Measurements from ENCODE around the gene ARHGAP24.

ARHGAP24 gene

DNA sequence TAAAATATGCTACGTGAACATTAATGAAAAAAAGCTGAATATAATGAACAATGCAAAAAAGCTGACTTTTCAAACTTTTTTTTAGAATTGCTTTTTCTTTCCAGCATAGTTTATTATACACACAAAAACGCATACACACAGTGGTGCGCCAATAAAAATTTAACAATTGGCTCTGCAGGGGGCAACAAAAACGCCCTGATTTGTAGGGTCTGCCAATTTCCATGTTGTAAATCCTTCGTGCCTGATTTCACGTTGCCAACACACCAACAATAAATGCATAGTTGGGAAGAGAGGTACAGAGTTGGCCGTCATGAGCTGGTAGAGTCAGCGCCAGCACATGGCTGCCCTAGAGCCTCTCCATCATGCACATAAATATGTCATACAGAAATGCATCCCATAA lies 551.8 kb downstream of the ARHGAP24 start:
- no peak for DNase-seq (ENCODE audit: low read depth)

- DNase-seq (ENCODE audit: low read depth) = no peak
Observed at GRCh38 chr4:86031927-86032326, 557.0 kb downstream of the ARHGAP24 start.

GRCh38 chr4:86032476-86033022 lies 557.6 kb downstream of the ARHGAP24 start:
- DNase-seq (ENCODE audit: low read depth) = no peak

GRCh38 chr4:86033171-86033570 lies 558.2 kb downstream of the ARHGAP24 start:
- DNase-seq (ENCODE audit: low read depth) = no peak

GRCh38 chr4:86034616-86035015 lies 559.7 kb downstream of the ARHGAP24 start:
- no peak for DNase-seq (ENCODE audit: low read depth)

GRCh38 chr4:86035688-86036087 lies 560.7 kb downstream of the ARHGAP24 start:
- DNase-seq (ENCODE audit: low read depth) = no peak

DNA sequence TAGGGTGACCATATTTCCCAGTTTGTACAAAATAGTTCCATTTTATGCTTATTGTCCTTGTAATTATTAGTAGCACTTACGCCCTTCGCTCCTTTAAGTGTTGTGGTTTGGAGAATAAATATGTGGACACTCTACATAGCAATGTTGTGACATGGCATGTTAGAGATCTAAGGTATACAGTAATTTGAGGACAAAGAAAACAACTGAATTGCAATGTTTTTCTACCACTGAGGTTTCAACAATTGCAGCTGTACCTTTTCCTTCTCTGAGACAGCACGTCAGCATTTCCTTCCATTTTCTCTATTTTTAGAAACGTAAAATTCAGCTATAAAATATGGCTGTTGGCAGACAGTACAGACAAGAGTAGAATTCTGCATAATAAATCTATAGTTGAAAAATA lies 561.8 kb downstream of the ARHGAP24 start:
- no peak for DNase-seq (ENCODE audit: low read depth)

DNA sequence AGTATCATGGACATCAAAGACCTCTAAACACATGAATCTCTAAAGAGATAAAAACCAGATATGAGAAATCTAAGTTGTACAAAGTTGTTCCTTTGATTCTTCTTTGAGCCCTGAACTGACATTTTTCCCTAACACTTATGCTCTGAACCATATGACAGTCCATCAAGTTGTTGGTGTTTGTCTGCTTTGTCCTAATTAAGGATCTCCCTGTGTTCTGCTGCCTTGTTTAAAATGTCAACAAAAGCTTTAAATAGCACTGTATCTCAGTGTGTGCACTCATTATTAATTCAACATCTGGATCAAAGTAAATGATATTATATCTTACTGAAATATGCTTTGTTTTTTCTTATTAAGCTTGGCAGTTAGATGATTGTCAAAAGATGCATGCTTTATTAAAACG lies 563.1 kb downstream of the ARHGAP24 start:
- DNase-seq (ENCODE audit: low read depth) = no peak

GRCh38 chr4:86043755-86044592 lies 569.0 kb downstream of the ARHGAP24 start:
- no peak for DNase-seq (ENCODE audit: low read depth)

DNA sequence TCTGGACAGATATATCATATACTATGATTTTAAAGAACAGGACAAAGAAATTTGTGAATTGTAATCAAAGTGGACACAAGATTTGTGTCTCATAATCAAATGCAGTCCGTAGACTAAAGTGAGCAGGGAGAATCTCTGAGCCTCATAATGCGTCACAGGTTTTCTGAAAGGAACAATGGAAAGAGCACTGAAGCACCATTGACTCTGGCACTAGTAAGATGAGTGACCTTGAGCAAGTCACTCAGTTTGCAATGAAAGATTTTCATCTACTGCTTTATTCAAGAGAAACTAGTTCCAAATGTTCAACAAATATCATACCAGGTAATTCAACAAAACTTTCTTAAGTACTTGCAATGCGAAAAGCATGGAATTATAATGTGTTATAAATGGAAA lies 569.6 kb downstream of the ARHGAP24 start:
- DNase-seq (ENCODE audit: low read depth) = no peak

GRCh38 chr4:86048426-86048825 lies 573.5 kb downstream of the ARHGAP24 start:
- DNase-seq (ENCODE audit: low read depth) = no peak

GRCh38 chr4:86050496-86050895 lies 575.5 kb downstream of the ARHGAP24 start:
- no peak for DNase-seq (ENCODE audit: low read depth)
